ENCODE data around the gene TOE1.
"Not testable (repeated sequence)": the region's sequence is repeated elsewhere in the genome, so short reads cannot be mapped to it uniquely, and the experiment has no call there.

The TOE1 gene

GRCh38 chr1:45339789-45340558 is at the start of gene TOE1, which contains the start of gene MUTYH:
TSS of gene TOE1 (plus strand) at chr1:45340170. CDS start at chr1:45340253, 83 bp downstream.
TSS of gene MUTYH (minus strand) at chr1:45340440. CDS start at chr1:45334505, 5,935 bp downstream.
- peak; percentile 99 for DNase-seq

DNA sequence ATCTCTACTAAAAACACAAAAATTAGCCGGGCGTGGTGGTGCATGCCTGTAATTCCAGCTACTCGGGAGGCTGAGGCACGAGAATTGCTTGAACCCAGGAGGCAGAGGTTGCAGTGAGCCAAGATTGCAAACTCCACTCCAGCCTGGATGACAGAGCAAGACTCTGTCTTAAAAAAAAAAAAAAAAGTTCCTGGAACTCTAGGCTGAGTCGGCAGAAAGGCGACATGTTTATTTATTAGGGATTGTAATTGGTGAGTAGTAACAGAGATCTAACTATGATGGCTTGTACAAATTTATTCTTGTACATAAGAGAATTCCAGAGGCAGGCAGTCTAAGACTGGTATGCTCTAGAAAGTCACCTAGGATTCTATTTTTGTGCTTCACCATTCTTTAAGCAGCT is 49.0 kb upstream of the TOE1 start:
- DNase-seq, result not testable (repeated sequence)

- DNase-seq, result no peak
These were observed 48.3 kb upstream of the TOE1 start for GRCh38 chr1:45291716-45292115.

DNA sequence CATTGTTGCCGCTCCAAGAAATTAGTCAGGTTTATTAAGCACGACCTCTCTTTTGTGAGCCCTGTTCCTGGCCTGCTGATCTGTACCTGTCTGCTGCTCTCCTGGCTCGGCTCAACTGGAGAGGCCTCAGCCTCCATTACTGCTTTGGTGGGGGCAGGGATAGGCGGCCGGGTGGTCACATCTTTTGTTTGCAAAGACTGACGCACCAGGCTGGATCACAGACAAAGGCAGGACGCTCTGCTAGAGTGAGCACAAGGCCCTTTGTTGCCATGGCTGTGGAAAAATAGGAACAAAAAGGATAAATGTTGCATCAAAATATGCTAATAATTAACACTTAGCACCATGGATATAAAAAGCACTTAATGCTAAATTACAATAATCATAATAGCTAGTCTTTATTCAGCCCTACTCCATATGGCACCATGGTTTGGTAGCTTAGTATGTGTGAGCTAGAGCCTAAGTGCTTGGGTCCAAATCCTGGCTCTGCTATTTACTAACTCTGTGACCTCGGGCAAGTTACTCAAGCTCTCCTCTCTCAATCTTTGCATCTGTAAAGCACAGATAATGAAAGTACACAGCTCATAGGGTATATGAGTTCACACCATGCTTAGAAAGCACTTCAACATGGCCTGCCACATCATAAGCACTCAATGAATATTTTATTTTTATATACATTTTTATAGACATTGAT is 42.2 kb upstream of the TOE1 start:
- DNase-seq, result no peak

DNA sequence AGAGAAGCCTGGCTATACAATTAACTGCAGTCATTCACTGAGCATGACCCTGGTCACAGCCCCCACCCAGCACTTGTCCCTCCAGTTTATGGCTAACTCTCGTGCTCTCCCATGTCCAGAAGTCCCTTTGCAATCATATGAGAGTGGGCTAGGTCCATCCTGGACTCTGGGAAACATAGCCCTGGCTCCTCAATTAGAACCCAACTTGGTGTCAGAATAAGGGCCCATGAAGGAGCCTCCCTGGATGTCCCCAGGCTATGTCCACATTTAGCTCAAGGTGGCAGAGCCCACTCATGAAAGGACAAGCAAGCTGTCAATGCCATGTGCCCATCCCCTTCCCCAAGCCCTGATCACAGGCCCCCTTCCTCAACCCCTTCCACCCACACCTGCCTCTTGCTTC is 40.7 kb upstream of the TOE1 start:
- DNase-seq, result no peak

GRCh38 chr1:45299981-45300668 is 39.8 kb upstream of the TOE1 start:
- peak; percentile 85 for DNase-seq

DNA sequence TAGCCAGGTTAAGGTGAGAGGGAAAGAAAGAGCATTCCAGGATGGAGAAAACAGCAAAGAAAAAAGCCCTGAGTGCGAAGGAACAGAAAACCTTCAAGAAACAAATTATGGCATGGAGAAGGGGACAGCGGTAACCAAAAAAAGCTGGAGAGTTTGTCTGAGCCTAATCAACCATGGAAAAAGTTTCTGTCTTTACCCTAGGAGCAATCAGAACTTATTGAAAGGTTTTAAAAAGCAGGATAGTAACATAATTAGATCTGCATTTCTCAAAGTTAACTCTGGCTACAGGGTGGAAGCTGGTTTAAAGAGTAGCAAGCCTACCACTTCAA is 39.3 kb upstream of the TOE1 start:
- no peak for DNase-seq

GRCh38 chr1:45302505-45303150 is 37.3 kb upstream of the TOE1 start:
- DNase-seq, result peak; percentile 58

- peak; percentile 100 for DNase-seq
These were observed 36.3 kb upstream of the TOE1 start for GRCh38 chr1:45303520-45304310.

- no peak for DNase-seq
These were observed 35.5 kb upstream of the TOE1 start for GRCh38 chr1:45304311-45305081.

- DNase-seq, result no peak
These were observed 34.7 kb upstream of the TOE1 start for GRCh38 chr1:45305231-45305630.

GRCh38 chr1:45306319-45306718 is 33.7 kb upstream of the TOE1 start:
- DNase-seq, result no peak

DNA sequence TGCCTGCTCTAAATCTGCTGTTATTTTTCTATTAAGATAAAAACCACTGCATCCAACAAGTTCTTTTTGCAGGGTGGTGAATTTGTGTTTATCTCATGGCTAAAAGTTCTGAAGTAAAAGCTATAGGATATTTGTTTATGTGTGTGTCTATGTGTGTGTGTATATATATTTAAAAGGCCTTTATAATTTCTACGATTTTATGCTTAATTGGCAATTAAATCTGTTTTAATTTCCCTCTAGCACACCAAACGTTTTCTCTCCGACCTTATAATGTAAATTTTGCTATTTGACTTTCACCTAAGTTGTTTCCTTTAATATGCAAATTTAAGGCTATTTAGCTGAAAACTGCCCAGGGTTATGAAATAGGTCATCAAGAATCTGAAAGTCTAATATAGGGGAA is 33.1 kb upstream of the TOE1 start:
- no peak for DNase-seq

DNA sequence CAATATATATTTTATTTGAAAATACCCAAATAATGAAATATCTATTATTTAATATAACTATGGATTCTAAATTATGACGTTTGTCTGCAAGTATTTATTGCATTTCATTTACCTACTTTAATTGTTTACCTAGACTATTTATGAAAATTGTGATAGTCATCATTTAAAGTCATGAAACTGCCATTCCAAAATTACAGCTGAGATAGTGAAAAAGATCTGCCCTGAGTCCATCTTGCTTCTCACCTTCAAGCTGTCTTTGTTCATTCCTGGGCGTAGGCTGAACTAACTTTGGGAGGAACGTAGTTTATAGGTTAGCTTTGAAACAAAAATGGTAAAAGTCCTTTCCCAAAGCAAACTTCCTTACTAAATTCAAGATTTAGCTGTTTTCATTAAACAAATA is 25.7 kb upstream of the TOE1 start:
- no peak for DNase-seq

DNA sequence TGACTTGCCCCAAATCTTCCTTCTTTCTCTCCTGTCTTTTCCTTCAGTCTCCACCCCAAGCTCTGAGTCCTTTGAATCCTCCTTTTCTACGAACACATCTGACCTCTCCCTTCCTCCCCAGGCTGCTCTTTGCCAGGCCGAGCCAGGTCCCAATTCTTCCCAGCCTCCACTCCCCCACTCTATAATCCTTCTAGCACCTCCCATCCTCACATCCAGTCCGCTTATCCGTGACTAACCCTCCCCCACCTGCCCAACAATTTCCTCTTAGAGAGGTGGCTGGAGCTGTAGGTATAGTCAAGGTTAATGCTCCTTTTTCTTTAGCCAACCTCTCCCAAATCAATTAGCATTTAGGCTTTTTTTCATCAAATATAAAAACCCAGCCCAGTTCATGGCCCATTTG is 22.8 kb upstream of the TOE1 start:
- DNase-seq, result no peak

- DNase-seq, result no peak
These were observed 20.2 kb upstream of the TOE1 start for GRCh38 chr1:45319761-45320160.

DNA sequence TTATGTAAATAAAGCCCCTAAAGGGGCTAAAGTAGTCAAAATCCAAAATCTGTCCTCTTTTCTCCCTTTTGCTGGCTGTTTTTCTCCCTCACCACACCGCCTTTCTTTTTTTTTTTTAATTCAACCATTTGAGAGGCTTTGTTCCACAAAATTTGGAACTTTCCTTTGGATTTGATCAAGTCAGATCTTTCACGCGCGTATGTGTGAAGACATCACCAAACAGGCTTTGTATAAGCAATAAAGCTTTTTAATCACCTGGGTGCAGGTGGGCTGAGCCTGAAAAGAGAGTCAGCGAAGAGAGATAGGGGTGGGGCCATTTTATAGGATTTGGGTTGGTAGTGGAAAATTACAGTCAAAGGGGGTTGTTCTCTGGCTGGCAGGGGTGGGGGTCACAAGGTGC is 18.5 kb upstream of the TOE1 start:
- no peak for DNase-seq

- no peak for DNase-seq
These were observed 17.4 kb upstream of the TOE1 start for GRCh38 chr1:45322486-45323040.

GRCh38 chr1:45325851-45326506 is 14.0 kb upstream of the TOE1 start:
- no peak for DNase-seq

Measured in NCI-H774 (cell line).